Thymus (tissue), 11 donors: ENCODE results near the gene MBOAT1. TPM values are rescaled to one million over a fixed set of nuclear protein-coding genes. Genes with fewer than 3 reads are reported as not detected.
"Not testable (repeated sequence)": the region's sequence is repeated elsewhere in the genome, so short reads cannot be mapped to it uniquely, and the experiment has no call there.

ENCODE experiments used
- DNase-seq, 9 donors: peaks; one replicate each; pipeline ENCODE4 v3.0.0-alpha.2; 2013; ENCODE audit warnings: low spot score in 9 of 9, low read depth in 6 of 9, missing footprints in 1 of 9
- H3K27ac ChIP-seq, 2 donors: one replicate each; pipeline ENCODE4 v1.5.1; 2013; ENCODE audit warnings: control low read depth in 1 of 2, low read depth in 1 of 2, low read length in 1 of 2, mild to moderate bottlenecking in 1 of 2, moderate library complexity in 1 of 2
- H3K27me3 ChIP-seq, 2 donors: one replicate each; pipeline ENCODE4 v1.5.1; 2013; ENCODE audit warnings: low read length in 1 of 2; ENCODE audit not compliant: control insufficient read depth in 2 of 2, insufficient read depth in 1 of 2
- H3K36me3 ChIP-seq, 2 donors: one replicate each; pipeline ENCODE4 v1.5.1; 2013; ENCODE audit warnings: low read length in 1 of 2, mild to moderate bottlenecking in 1 of 2, moderate library complexity in 1 of 2; ENCODE audit not compliant: control insufficient read depth in 2 of 2, insufficient read depth in 2 of 2
- H3K4me1 ChIP-seq, 2 donors: one replicate each; pipeline ENCODE4 v1.5.1; 2013; ENCODE audit warnings: low read length in 2 of 2; ENCODE audit not compliant: control insufficient read depth in 2 of 2, insufficient read depth in 2 of 2
- H3K4me3 ChIP-seq, 2 donors: one replicate each; pipeline ENCODE4 v1.5.1; 2013; ENCODE audit warnings: low read length in 2 of 2, control low read depth in 1 of 2, mild to moderate bottlenecking in 1 of 2
- H3K9me3 ChIP-seq, 2 donors: one replicate each; pipeline ENCODE4 v1.5.1; 2013; ENCODE audit warnings: low read length in 1 of 2, mild to moderate bottlenecking in 1 of 2; ENCODE audit not compliant: control insufficient read depth in 2 of 2, insufficient read depth in 1 of 2
- WGBS: extraction: QIAGEN DNeasy Blood & Tissue Kit; methylation state at CpG from one replicate; pipeline ENCODE4 v1.1.7; 2013; 5-methylcytosine and 5-hydroxymethylcytosine counted together
- polyA plus RNA-seq: library from polyadenylated mRNA; stranded (reverse); fragments of 200-250 nt; gene quantifications from one replicate; pipeline ENCODE4 v1.2.3, GENCODE V29; 2013
- total RNA-seq: library from RNA; stranded (reverse); fragments of 120-200 nt; gene quantifications from one replicate; pipeline ENCODE4 v1.2.4, GENCODE V29; 2013
- donor health status: healthy.

Gene MBOAT1
- total and polyA plus RNA-seq, 2 donors = 2.3 to 4.7 TPM

- DNase-seq = no peak
- Histone ChIP-seq H3K27me3 (no peaks in the 10 kb centered on the region), H3K27ac (no peak overlapping the region), H3K4me1 (no peaks in the 10 kb centered on the region), H3K4me3 (no peak overlapping the region), H3K9me3 (no peaks in the 10 kb centered on the region), H3K36me3 (no peaks in the 10 kb centered on the region)
- WGBS = 94% methylated on average over 4 of the region's 4 CpGs
Measured at GRCh38 chr6:20158676-20159075, 53.6 kb downstream of the MBOAT1 start.

GRCh38 chr6:20156824-20157223 lies 55.4 kb downstream of the MBOAT1 start:
- 96% methylated on average over 2 of the region's 2 CpGs for WGBS
- no peak for DNase-seq
- no peak overlapping the region for H3K4me3 ChIP-seq
- H3K27ac ChIP-seq = no peak overlapping the region
- H3K4me1 ChIP-seq = no peaks in the 10 kb centered on the region
- H3K36me3 ChIP-seq = no peaks in the 10 kb centered on the region
- no peaks in the 10 kb centered on the region for H3K27me3 ChIP-seq
- H3K9me3 ChIP-seq = no peaks in the 10 kb centered on the region

- H3K36me3 ChIP-seq = no peaks in the 10 kb centered on the region
- H3K9me3 ChIP-seq = no peaks in the 10 kb centered on the region
- no peak overlapping the region for H3K27ac ChIP-seq
- no peaks in the 10 kb centered on the region for H3K4me1 ChIP-seq
- DNase-seq = no peak
- over 99% methylated on average over 2 of the region's 2 CpGs for WGBS
- no peaks in the 10 kb centered on the region for H3K27me3 ChIP-seq
- no peak overlapping the region for H3K4me3 ChIP-seq
Measured at GRCh38 chr6:20154753-20155152, 57.5 kb downstream of the MBOAT1 start.

GRCh38 chr6:20153194-20153593 lies 59.1 kb downstream of the MBOAT1 start:
- Histone ChIP-seq H3K4me1 (no peaks in the 10 kb centered on the region), H3K36me3 (no peaks in the 10 kb centered on the region), H3K27ac (no peak overlapping the region), H3K9me3 (no peaks in the 10 kb centered on the region), H3K4me3 (no peak overlapping the region), H3K27me3 (no peaks in the 10 kb centered on the region)
- DNase-seq = no peak
- whole genome bisulfite sequencing = 98% methylated on average over 3 of the region's 3 CpGs

GRCh38 chr6:20148433-20148832 lies 63.8 kb downstream of the MBOAT1 start:
- no peaks in the 10 kb centered on the region for H3K36me3 ChIP-seq

GRCh38 chr6:20147469-20147868 lies 64.8 kb downstream of the MBOAT1 start:
- WGBS = 98% methylated on average over 4 of the region's 4 CpGs
- no peaks in the 10 kb centered on the region for H3K27me3 ChIP-seq
- no peak for DNase-seq

More at GRCh38 chr6:20148433-20148832, 63.8 kb downstream of the MBOAT1 start:
- H3K4me3 ChIP-seq = no peak overlapping the region
- H3K27ac ChIP-seq = no peak overlapping the region
- WGBS = 95% methylated on average over 4 of the region's 4 CpGs
- H3K4me1 ChIP-seq = no peaks in the 10 kb centered on the region
- no peaks in the 10 kb centered on the region for H3K27me3 ChIP-seq
- DNase-seq = no peak
- no peaks in the 10 kb centered on the region for H3K9me3 ChIP-seq

GRCh38 chr6:20146831-20147230 lies 65.4 kb downstream of the MBOAT1 start:
- not testable (repeated sequence) for H3K4me1 ChIP-seq, H3K27me3 ChIP-seq, H3K36me3 ChIP-seq, H3K4me3 ChIP-seq, H3K27ac ChIP-seq, DNase-seq, H3K9me3 ChIP-seq
- WGBS = 95% methylated on average over 6 of the region's 6 CpGs

More at GRCh38 chr6:20147469-20147868, 64.8 kb downstream of the MBOAT1 start:
- H3K4me3 ChIP-seq = no peak overlapping the region
- no peaks in the 10 kb centered on the region for H3K36me3 ChIP-seq
- no peak overlapping the region for H3K27ac ChIP-seq
- no peaks in the 10 kb centered on the region for H3K4me1 ChIP-seq
- H3K9me3 ChIP-seq = no peaks in the 10 kb centered on the region

GRCh38 chr6:20146291-20146690 lies 66.0 kb downstream of the MBOAT1 start:
- over 99% methylated on average over 2 of the region's 2 CpGs for WGBS
- no peaks in the 10 kb centered on the region for H3K4me1 ChIP-seq
- no peaks in the 10 kb centered on the region for H3K9me3 ChIP-seq
- H3K27me3 ChIP-seq = no peaks in the 10 kb centered on the region
- no peak overlapping the region for H3K4me3 ChIP-seq
- no peak for DNase-seq
- H3K36me3 ChIP-seq = no peaks in the 10 kb centered on the region
- H3K27ac ChIP-seq = no peak overlapping the region

GRCh38 chr6:20142866-20143265 lies 69.4 kb downstream of the MBOAT1 start:
- 98% methylated on average over 4 of the region's 4 CpGs for WGBS
- Histone ChIP-seq H3K4me1 (no peaks in the 10 kb centered on the region), H3K4me3 (no peak overlapping the region), H3K36me3 (no peaks in the 10 kb centered on the region), H3K9me3 (no peaks in the 10 kb centered on the region), H3K27ac (no peak overlapping the region), H3K27me3 (no peaks in the 10 kb centered on the region)
- no peak for DNase-seq

GRCh38 chr6:20141931-20142330 lies 70.3 kb downstream of the MBOAT1 start:
- H3K4me1 ChIP-seq = no peaks in the 10 kb centered on the region
- no peaks in the 10 kb centered on the region for H3K27me3 ChIP-seq
- no peaks in the 10 kb centered on the region for H3K9me3 ChIP-seq
- no peak overlapping the region for H3K27ac ChIP-seq
- no peak overlapping the region for H3K4me3 ChIP-seq
- no peaks in the 10 kb centered on the region for H3K36me3 ChIP-seq
- 96% methylated on average over 2 of the region's 2 CpGs for WGBS
- DNase-seq = no peak
